H9 (cell line): ENCODE measurements around the gene RALGAPA1. TPM values are rescaled to one million over a fixed set of nuclear protein-coding genes. Genes with fewer than 3 reads are reported as not detected.

Experiments
- DNase-seq: peaks from one replicate; pipeline ENCODE4 v3.0.0-alpha.2; 2017
- H2AFZ ChIP-seq: one replicate; pipeline ENCODE4 v1.6.1; 2013; ENCODE audit warnings: mild to moderate bottlenecking, low read length, control low read depth, moderate library complexity
- H2AK5ac ChIP-seq: 2 replicates; pipeline ENCODE4 v1.6.1; 2013; ENCODE audit warnings: low read length, control low read depth, mixed read lengths; ENCODE audit not compliant: insufficient read length
- H2BK120ac ChIP-seq: one replicate; pipeline ENCODE4 v1.6.1; 2013; ENCODE audit warnings: low read depth, mild to moderate bottlenecking, low read length, control low read depth, inconsistent platforms; ENCODE audit not compliant: poor library complexity, severe bottlenecking
- H2BK12ac ChIP-seq: 2 replicates; pipeline ENCODE4 v1.6.1; 2013; ENCODE audit warnings: low read length, control low read depth, mixed read lengths, low read depth; ENCODE audit not compliant: insufficient read length
- H2BK15ac ChIP-seq: 2 replicates; pipeline ENCODE4 v1.6.1; 2013; ENCODE audit warnings: low read depth, low read length, control low read depth
- H2BK20ac ChIP-seq: one replicate; pipeline ENCODE4 v1.6.1; 2013; ENCODE audit warnings: low read depth, mild to moderate bottlenecking, low read length, control low read depth, inconsistent platforms; ENCODE audit not compliant: poor library complexity, severe bottlenecking
- H2BK5ac ChIP-seq: 2 replicates; pipeline ENCODE4 v1.6.1; 2013; ENCODE audit warnings: low read length, control low read depth, mixed read lengths; ENCODE audit not compliant: insufficient read length
- H3K14ac ChIP-seq: 2 replicates; pipeline ENCODE4 v1.6.1; 2013; ENCODE audit warnings: low read length, control low read depth; ENCODE audit not compliant: insufficient read depth
- H3K18ac ChIP-seq: 2 replicates; pipeline ENCODE4 v1.6.1; 2013; ENCODE audit warnings: low read depth, mild to moderate bottlenecking, mixed read lengths, low read length, control low read depth; ENCODE audit not compliant: insufficient read length
- H3K23ac ChIP-seq: 2 replicates; pipeline ENCODE4 v1.6.1; 2013; ENCODE audit warnings: low read length, control low read depth, mixed read lengths, low read depth; ENCODE audit not compliant: insufficient read length
- H3K23me2 ChIP-seq: 2 replicates; pipeline ENCODE4 v1.6.1; 2013; ENCODE audit warnings: low read depth, mild to moderate bottlenecking, mixed read lengths, low read length, control low read depth; ENCODE audit not compliant: insufficient read length, poor library complexity, severe bottlenecking
- H3K27ac ChIP-seq: 2 replicates; pipeline ENCODE4 v1.5.1; 2013; ENCODE audit warnings: low read length, control low read depth, mixed read lengths, low read depth; ENCODE audit not compliant: insufficient read length
- H3K27me3 ChIP-seq: 2 replicates; pipeline ENCODE4 v1.6.1; 2013; ENCODE audit warnings: low read length, control low read depth, inconsistent platforms; ENCODE audit not compliant: insufficient read depth
- H3K4ac ChIP-seq: 2 replicates; pipeline ENCODE4 v1.6.1; 2013; ENCODE audit warnings: low read depth, mild to moderate bottlenecking, control low read depth, inconsistent platforms, low read length, moderate library complexity
- H3K4me1 ChIP-seq: 2 replicates; pipeline ENCODE4 v1.6.1; 2013; ENCODE audit warnings: low read length, control low read depth, inconsistent platforms; ENCODE audit not compliant: insufficient read depth
- H3K4me2 ChIP-seq: 2 replicates; pipeline ENCODE4 v1.6.1; 2013; ENCODE audit warnings: low read length, control low read depth, mixed read lengths; ENCODE audit not compliant: insufficient read length, insufficient read depth
- H3K56ac ChIP-seq: 2 replicates; pipeline ENCODE4 v1.6.1; 2013; ENCODE audit warnings: low read depth, mild to moderate bottlenecking, mixed read lengths, low read length, control low read depth; ENCODE audit not compliant: insufficient read length
- H3K79me1 ChIP-seq: 2 replicates; pipeline ENCODE4 v1.6.1; 2013; ENCODE audit warnings: low read depth, mild to moderate bottlenecking, moderate library complexity, low read length, control low read depth, inconsistent platforms; ENCODE audit not compliant: insufficient read depth, poor library complexity, severe bottlenecking
- H3K79me2 ChIP-seq: 2 replicates; pipeline ENCODE4 v1.6.1; 2013; ENCODE audit warnings: low read length, control low read depth, inconsistent platforms; ENCODE audit not compliant: insufficient read depth
- H3K9ac ChIP-seq: 2 replicates; pipeline ENCODE4 v1.6.1; 2013; ENCODE audit warnings: low read length, control low read depth, mixed read lengths; ENCODE audit not compliant: insufficient read length; ENCODE audit errors: extremely low read depth
- H3K9me3 ChIP-seq: one replicate; pipeline ENCODE4 v1.6.1; 2013; ENCODE audit warnings: low read depth, low read length, inconsistent platforms; ENCODE audit not compliant: control insufficient read depth
- H3T11ph ChIP-seq: one replicate; pipeline ENCODE4 v1.6.1; 2013; ENCODE audit warnings: mild to moderate bottlenecking, low read length, control low read depth, inconsistent platforms
- H4K20me1 ChIP-seq: one replicate; pipeline ENCODE4 v1.6.1; 2013; ENCODE audit not compliant: control insufficient read depth, insufficient read length, insufficient read depth
- H4K5ac ChIP-seq: 2 replicates; pipeline ENCODE4 v1.6.1; 2013; ENCODE audit warnings: low read depth, mild to moderate bottlenecking, mixed read lengths, low read length, control low read depth; ENCODE audit not compliant: insufficient read length
- H4K8ac ChIP-seq: replicated peaks from 2 replicates; pipeline ENCODE4 v1.6.1; 2013; ENCODE audit warnings: low read length, control low read depth, mixed read lengths, low read depth; ENCODE audit not compliant: insufficient read length
- H4K91ac ChIP-seq: 2 replicates; pipeline ENCODE4 v1.6.1; 2013; ENCODE audit warnings: low read depth, mild to moderate bottlenecking, moderate library complexity, mixed read lengths, low read length, control low read depth; ENCODE audit not compliant: insufficient read length
- H3K27ac Mint-ChIP-seq, 3 experiments: 2 replicates in 2 of 3; 3 replicates in 1 of 3; pipeline ENCODE4 v1.8.0; 2020 to 2021; ENCODE audit warnings: mixed read lengths in 3 of 3, mild to moderate bottlenecking in 1 of 3, moderate library complexity in 1 of 3
- H3K27me3 Mint-ChIP-seq: 2 replicates; pipeline ENCODE4 v1.8.0; 2021; ENCODE audit warnings: low read depth, mild to moderate bottlenecking, moderate library complexity, mixed read lengths
- H3K36me3 Mint-ChIP-seq, 3 experiments: 2 replicates in 2 of 3; 3 replicates in 1 of 3; pipeline ENCODE4 v1.8.0; 2020 to 2021; ENCODE audit warnings: low read depth in 3 of 3, mixed read lengths in 3 of 3; ENCODE audit not compliant: insufficient read depth in 1 of 3
- H3K4me1 Mint-ChIP-seq, 2 experiments: 2 replicates each; pipeline ENCODE4 v1.8.0; 2020; ENCODE audit warnings: mixed read lengths in 2 of 2
- H3K4me3 Mint-ChIP-seq, 2 experiments: 2 replicates in 1 of 2; 3 replicates in 1 of 2; pipeline ENCODE4 v1.8.0; 2020 to 2021; ENCODE audit warnings: mild to moderate bottlenecking in 2 of 2, mixed read lengths in 2 of 2, moderate library complexity in 1 of 2
- H3K9me3 Mint-ChIP-seq, 2 experiments: 2 replicates in 1 of 2; 3 replicates in 1 of 2; pipeline ENCODE4 v1.8.0; 2020; ENCODE audit warnings: mild to moderate bottlenecking in 2 of 2, mixed read lengths in 2 of 2, moderate library complexity in 1 of 2
- WGBS: extraction: QIAGEN DNeasy Blood & Tissue Kit; methylation state at CpG from one replicate; pipeline ENCODE4 v1.1.7; 2013; ENCODE audit warnings: missing lambda C conversion rate, low lambda C conversion rate, mixed read lengths; ENCODE audit not compliant: insufficient read length; ENCODE audit errors: extremely low coverage; 5-methylcytosine and 5-hydroxymethylcytosine counted together
- total RNA-seq: library from RNA; stranded (reverse); gene quantifications from 2 replicates; pipeline ENCODE4 v1.2.1, GENCODE V29; 2021
- TF ChIP-seq, protein P1 (sequence below): fragments of 200-600 bp; sonication (generic); conservative IDR thresholded peaks from 3 replicates; pipeline ENCODE4 v1.8.0; 2021; ENCODE audit warnings: antibody characterized with exemption, mild to moderate bottlenecking

The RALGAPA1 gene
- total RNA-seq, 1 experiment from 2014 or later = 29.8 TPM

- H3K23me2 ChIP-seq = no peaks in the 10 kb centered on the region
- H3K4ac ChIP-seq = no peak overlapping the region
- no peaks in the 10 kb centered on the region for H3K79me2 ChIP-seq
- TF ChIP-seq, protein P1, sequence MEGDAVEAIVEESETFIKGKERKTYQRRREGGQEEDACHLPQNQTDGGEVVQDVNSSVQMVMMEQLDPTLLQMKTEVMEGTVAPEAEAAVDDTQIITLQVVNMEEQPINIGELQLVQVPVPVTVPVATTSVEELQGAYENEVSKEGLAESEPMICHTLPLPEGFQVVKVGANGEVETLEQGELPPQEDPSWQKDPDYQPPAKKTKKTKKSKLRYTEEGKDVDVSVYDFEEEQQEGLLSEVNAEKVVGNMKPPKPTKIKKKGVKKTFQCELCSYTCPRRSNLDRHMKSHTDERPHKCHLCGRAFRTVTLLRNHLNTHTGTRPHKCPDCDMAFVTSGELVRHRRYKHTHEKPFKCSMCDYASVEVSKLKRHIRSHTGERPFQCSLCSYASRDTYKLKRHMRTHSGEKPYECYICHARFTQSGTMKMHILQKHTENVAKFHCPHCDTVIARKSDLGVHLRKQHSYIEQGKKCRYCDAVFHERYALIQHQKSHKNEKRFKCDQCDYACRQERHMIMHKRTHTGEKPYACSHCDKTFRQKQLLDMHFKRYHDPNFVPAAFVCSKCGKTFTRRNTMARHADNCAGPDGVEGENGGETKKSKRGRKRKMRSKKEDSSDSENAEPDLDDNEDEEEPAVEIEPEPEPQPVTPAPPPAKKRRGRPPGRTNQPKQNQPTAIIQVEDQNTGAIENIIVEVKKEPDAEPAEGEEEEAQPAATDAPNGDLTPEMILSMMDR = no peak
- H3K4me3 Mint-ChIP-seq = no peak overlapping the region
- no peak overlapping the region for H4K8ac ChIP-seq
- no peak overlapping the region for H2AK5ac ChIP-seq
- no peaks in the 10 kb centered on the region; a peak in 1 of 7 replicates for H3K36me3 Mint-ChIP-seq
- H3K27ac ChIP-seq = no peak overlapping the region
- H3K27me3 ChIP-seq = no peaks in the 10 kb centered on the region
- no peak overlapping the region for H4K5ac ChIP-seq
- no peak overlapping the region for H3T11ph ChIP-seq
- H3K18ac ChIP-seq = no peak overlapping the region
- H2AFZ ChIP-seq = no peak overlapping the region
- H2BK20ac ChIP-seq = no peak overlapping the region
- no peak overlapping the region for H3K23ac ChIP-seq
- no peaks in the 10 kb centered on the region for H3K4me1 ChIP-seq
- H4K91ac ChIP-seq = no peak overlapping the region
- no peak overlapping the region for H3K56ac ChIP-seq
- no peak overlapping the region for H3K27ac Mint-ChIP-seq
- no peak overlapping the region for H2BK15ac ChIP-seq
- no peaks in the 10 kb centered on the region for H3K9me3 ChIP-seq
- H2BK120ac ChIP-seq = no peak overlapping the region
- H3K27me3 Mint-ChIP-seq = no peaks in the 10 kb centered on the region
- peaks cover 3 to 4% of the 10 kb centered on the region in 2 experiments; a peak in 3 of 4 replicates for H3K4me1 Mint-ChIP-seq
- H3K9ac ChIP-seq = no peak overlapping the region
- H3K4me2 ChIP-seq = no peak overlapping the region
- H4K20me1 ChIP-seq = no peaks in the 10 kb centered on the region
- H3K79me1 ChIP-seq = no peaks in the 10 kb centered on the region
- no peak overlapping the region for H2BK12ac ChIP-seq
- no peak for DNase-seq
- no peak overlapping the region for H3K14ac ChIP-seq
- no peaks in the 10 kb centered on the region; a peak in 1 of 5 replicates for H3K9me3 Mint-ChIP-seq
- no CpG with 5 or more reads among the region's 8 CpGs for WGBS
- no peak overlapping the region for H2BK5ac ChIP-seq
Observed at GRCh38 chr14:35571598-35571997, 237.5 kb downstream of the RALGAPA1 start.
